Fibroblast of skin of right biceps (primary cell): ENCODE measurements around the gene ART4.

ENCODE experiments used
- DNase-seq: peaks from one replicate; pipeline ENCODE4 v3.0.0-alpha.2; 2013

Gene ART4, protein sequence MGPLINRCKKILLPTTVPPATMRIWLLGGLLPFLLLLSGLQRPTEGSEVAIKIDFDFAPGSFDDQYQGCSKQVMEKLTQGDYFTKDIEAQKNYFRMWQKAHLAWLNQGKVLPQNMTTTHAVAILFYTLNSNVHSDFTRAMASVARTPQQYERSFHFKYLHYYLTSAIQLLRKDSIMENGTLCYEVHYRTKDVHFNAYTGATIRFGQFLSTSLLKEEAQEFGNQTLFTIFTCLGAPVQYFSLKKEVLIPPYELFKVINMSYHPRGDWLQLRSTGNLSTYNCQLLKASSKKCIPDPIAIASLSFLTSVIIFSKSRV

DNA sequence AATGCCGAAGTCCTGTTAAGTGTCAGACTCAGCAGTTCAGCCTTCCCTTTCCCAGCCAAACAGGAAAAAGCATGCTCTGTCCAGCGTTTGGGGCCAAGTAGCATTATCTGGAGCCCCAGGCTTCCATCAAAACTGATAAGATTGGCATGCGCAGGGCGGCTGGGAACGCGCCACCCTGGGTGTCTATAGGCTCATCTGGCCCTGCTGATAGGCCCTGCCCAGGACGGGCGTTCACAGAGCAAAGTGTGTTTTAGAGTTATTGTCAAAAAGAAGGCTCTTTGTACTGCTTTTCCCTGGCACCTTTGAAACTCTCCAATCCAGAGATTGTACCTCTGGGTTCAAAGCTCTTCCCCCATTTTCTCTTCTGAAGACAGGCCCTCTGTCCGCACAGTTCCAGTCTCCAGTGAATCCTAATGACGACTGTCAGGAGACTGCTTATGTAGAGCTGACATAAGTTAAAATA lies at the start of gene ART4:
ART4 (minus strand) TSS at position 102 of the 463 bp plus-strand sequence. CDS start 413 bp downstream, outside the sequence.
- DNase-seq = no peak

DNA sequence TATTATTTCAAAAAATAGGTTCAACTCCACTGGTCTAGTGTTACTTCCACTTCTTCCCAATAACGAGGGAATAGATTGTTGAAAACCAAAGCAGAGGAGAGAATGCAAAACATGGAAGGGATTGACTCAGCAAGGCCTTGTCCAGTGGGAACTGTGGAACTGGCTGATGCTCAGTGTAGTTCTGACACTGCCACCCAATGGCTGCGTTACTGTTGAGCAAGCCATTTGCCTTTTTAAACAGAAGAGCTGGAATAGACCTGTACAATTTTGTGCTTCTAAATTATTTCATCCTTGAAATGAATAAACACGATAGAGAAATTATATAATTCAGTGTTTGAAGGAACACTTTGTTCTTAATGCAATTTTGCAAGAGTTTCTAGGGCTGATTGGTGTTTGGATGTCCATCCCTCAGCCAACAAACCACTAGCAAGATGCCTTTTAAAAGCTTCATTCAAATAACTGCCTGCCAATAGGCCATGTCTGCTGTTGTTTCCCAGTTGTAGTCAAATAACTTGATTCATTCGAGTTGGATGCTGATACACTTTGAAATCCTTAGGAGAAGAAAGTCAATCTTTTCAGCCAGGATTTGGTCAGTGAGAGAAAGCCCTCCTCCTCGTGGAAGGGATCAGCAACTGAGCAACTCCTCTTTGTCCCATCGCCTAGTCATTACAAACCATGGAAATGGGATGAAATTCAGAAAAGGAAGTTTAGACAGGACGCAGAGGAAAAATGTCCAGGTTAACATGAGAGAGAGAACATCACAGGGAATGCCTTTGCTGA lies 49.6 kb upstream of the ART4 start:
- DNase-seq = peak; percentile 11

DNA sequence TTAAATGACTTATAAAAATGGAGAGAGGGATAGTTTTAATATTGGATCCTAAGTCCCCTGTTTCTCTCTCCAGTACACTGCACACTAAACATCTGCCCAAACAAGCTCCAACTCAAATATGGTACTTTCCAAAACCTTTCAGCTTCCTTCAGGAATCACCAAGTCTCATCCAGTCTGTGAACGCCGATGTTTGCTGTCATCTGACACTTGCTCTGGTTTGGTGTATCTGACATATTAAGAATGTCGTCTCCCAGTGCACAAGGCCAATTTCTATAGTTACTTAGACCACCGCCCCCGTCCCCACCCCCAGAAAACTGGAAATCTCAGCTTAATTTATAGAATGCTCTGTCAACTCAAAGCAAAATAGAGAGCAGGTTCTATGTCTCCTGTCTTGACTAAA lies 47.4 kb upstream of the ART4 start:
- DNase-seq = no peak

DNA sequence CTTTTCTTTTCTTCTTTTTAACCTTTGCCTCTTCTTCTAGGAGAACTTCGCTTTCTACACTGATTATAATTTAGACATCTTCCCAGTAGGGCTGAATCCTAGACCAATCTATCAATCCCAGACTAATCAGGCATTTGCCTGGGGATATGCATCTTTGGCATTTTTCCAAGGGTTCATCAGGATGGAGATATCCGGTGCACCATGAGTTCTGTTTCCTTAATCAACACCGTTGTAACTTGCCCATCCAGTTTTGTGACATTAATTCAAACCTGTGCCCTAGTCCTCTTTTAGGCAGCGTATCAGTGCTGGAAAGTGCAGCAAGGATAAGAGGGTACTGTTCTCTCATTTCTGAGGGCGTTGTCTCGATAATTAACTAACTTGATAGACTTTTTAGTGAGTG lies 42.9 kb upstream of the ART4 start:
- no peak for DNase-seq

DNA sequence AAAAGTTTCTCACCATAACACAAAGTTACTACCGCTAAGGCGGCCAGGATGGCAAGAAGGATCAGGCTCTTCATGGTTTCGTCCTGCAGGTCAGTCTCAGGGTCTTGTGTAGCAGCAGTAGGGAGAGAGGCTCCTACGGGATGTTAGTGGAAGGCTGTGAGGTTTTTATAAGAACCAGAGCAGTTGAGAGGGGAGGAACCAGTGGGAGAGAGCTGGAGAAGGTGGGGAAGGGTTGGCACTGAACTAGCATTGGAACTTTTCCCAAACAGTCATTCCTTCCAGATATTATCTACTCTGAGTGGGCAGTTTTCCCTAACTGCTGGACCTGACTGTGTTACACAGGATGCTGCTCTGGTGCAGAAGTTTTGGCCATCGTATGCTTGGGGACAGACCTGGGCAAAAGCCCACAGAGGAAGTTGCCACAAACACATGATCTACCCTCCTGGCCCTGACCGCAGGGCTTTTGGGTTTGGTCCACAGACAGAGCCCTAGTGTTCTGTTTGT lies 42.4 kb upstream of the ART4 start, which contains the start of gene MGP:
MGP (minus strand) TSS at position 137 of the 504 bp plus-strand sequence; CDS start at position 74, 63 bp downstream.
- peak; percentile 46 for DNase-seq

DNA sequence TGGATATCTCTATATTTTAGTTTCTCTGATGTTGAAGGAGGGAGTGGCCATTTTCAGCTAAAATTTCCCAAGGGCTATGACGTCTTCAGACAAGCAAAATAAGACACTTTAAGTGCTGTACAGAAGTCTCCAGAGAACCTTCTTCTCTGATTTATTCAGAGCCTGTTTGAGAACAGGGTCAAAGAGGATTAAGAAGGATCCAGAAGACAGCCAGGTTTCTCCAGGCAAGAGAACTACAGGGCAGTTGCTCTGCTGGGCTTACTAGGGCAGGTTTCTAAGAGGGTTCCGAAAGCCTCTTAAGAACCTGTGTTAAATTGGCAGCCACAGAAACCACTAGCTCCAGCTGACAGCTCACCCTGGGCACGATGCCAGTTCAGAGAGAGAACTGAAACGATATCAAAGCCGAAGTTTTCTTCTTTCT lies 41.1 kb upstream of the ART4 start:
- peak; percentile 74 for DNase-seq

DNA sequence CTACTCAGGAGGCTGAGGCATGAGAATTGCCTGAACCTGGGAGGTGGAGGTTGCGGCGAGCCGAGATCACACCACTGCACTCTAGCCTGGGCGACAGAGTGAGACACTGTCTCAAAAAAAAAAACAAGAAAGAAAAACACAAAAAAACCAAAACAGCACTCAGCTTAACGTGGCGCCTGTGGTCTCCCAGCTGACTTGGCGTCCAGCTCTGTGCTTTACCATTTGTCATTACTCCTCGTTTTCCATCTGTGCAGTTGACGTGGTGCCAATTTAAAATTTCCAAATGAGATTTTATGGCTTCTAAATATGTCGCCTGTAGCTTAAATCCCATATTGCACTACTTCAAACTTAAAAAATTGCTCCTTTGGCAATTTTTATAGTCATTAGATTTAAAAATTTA lies 40.4 kb upstream of the ART4 start:
- peak; percentile 35 for DNase-seq

DNA sequence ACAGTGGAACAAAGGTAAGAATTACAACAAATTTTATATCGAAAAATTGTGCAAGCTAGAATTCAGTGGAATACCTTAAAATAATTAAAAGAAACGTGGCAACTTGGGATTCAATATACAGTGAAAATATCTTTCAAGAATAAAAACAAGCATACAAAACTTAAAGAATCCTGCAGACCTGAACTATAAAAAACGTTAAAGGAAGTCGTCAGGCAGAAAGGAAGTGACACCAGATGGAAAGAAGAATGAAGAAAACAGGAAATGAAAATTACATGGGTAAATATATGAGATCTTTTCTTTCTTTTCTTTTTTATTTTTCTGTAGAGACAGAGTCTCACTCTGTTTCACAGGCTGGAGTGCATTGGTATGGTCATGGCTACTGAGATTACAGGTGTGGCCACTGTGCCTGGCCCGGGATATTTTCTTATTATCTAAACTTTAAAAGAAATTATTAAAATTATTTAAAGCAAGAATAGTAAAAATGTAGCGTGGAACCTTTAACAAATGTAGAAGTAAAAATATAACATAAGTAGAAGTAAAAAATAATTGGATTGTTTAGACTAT lies 37.6 kb upstream of the ART4 start:
- DNase-seq = no peak

DNA sequence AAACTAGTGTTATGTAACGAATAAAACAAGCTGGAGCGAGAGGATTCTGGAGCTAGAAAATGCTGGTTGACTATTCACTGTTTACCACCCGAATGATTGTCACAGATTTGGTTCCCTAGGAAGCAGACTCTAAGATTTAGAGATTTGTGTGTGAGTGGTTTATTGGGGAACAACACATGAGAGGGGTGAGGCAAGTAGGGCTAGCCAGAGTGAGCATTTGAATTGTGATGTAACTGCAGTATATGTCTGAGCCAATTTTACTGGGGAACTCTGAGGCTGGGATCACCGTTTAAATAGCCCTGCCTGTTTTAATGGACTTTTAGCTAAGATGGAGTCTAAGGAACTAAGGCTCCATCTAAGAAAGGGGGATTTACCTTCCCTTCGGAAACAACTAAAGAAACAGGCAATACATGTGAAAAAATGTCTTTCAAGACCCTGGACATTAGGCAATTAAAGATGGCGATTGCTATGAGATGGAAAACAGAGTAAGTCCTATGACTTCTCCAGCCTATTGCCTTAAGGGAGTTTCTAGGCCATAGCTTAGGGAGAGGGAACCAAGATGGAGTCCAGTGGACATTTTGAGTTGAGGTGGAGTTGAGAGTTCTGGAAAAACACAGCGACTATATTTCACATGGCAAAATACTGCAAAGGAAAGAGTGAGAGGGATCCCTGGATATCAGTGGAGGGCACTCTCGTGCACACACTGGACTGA lies 36.1 kb upstream of the ART4 start:
- no peak for DNase-seq

DNA sequence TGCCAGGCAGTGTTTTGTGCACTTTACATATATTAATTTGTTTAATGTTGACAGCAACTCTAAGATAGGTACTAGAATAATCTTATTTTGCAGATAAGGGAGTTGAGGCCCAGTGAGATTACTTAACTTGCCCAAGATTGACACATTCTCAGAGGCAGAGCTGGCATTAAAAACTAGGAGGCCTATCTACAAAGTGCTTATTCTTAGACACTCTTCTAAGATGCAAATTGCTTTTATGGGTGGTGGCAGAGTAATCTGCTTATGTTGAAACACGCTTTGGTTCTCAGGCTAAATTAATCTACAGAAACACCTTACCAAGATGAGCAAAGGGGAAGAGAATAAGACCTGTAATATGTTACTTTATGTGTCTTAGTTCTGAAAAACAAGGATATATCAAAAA lies 35.2 kb upstream of the ART4 start:
- no peak for DNase-seq

DNA sequence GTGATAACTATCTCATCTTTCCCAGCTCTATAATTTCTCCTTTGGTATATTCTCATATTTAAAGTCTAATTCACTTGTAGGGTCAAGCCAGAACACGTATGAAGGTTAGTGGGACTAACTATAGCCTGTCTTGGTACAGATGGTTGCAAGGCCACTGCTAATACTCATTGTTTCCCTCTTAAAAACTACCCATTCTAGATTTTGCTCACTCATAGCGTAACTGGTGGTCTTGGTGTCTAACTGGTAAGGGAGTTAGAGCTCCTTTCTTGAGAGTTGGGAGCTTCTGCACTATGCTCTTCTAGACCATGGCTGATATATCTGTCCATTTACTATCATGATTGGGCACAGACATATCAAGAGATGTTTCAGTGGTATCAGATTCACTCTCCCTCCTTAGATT lies 33.5 kb upstream of the ART4 start:
- DNase-seq = no peak

DNA sequence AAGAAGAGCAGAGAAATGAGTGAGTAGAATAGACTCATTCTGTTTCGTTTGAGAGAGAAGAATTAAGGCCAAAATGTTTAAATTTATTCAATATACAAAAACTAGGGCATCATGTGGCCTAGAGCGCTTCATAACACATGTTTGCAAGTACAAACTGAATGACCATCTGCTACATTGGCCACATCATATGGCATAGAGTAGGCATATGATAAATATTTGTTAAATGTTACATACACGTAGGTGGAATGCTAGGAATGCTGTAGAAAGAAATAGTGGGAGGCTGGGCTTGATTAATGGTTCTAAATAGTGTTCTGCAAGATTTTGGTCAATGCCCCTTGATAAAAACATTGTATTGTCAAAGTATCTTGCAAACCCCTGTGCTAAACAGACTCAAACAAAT lies 31.6 kb upstream of the ART4 start:
- peak; percentile 17 for DNase-seq

DNA sequence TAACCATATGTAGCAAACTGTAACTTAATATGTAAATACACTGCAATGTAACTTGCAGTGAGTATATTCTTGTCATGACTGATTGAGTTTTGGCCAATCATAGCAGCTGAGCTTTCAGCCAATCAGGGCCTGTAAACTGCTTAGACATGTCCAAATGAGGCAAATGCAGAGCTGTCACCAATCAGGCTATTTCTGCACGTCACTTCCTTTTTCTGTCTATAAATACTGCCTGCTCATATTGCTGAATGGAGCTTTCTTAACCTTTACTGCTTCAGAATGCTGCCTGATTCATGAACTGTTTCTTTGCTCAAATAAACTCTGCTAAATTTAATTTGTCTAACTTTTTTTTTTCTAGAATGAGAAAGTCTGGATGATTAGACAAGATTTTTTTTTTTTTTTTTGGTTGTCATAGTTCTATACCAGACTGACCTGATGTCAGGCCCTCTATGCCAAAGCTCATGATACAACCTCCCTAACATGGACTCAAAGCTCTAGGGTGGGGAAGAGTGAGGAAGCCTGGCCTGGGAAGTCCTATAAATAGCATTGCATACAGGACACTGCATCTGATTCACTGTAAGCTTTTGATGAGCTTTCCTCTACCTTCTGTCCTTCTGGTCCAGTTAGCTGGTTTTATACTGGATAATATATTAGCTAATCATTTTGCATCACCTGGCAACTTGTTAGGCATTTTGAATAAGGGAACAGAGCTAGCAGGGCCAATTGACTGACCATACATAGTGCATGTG lies 30.3 kb upstream of the ART4 start:
- DNase-seq = peak; percentile 10

DNA sequence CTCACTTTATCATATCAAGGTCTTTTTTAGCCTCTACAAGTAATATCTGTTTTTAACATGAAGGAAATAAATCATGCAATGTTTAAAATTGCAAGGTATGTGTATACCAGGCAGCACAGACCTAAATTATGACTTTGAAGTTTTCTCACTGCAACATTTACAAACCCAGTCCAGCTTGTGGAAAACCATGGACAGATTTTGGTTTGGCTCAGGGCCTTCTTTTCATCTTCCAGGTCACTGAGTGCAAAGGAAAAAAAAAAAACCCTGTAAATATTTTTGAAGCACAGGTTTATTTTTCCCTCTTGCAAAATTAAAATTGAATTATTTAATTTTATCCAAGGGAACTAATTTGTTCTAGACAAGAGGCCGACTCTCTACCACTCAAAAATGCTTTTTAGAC lies 28.6 kb upstream of the ART4 start:
- DNase-seq = no peak

DNA sequence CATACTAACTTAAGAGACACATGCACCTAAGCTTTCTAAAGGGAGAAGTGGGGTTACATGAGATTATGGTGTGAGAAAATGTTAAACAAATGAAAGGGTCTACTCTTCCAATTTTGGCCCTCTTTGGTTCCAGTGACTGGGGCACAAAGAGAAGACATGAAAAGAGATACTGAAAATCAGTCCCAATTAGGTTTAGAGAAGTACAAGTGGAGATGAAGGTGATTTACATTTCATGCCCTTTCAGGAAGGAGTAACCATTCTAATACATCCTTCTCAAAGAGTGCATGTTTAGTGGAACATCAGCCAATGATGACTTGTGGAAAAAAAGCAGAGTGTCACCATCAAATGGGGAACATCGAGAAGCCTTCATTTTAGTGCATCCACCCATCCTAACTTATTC lies 27.9 kb upstream of the ART4 start:
- no peak for DNase-seq

DNA sequence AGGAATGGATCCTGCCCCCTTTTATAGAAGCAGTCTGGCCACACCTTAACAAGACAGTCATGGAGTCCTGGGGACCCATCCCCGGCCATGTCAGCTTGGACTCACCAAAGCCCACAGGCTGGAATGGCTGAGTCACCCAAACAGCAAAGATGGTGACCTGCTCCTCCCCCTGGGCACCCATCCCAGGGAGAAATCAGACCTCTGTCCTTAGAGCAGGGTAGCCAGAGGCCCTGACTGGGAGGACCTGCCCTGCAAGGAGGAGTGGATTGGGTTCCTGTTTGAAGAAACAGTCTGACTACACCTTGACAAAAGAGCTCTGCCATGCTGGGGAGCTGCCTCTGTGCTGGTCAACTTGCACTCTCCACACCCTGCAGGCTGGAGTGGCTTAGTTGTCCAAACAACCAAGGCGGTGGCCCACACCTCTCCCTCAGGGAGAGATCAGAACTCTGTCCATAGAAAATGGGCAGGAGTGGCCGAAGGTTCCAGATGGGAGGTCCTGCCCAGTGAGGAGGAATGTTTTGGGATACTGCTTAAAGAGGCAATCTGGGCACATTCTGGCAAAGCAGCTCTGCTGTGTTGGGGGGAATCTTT lies 25.7 kb upstream of the ART4 start:
- no peak for DNase-seq

DNA sequence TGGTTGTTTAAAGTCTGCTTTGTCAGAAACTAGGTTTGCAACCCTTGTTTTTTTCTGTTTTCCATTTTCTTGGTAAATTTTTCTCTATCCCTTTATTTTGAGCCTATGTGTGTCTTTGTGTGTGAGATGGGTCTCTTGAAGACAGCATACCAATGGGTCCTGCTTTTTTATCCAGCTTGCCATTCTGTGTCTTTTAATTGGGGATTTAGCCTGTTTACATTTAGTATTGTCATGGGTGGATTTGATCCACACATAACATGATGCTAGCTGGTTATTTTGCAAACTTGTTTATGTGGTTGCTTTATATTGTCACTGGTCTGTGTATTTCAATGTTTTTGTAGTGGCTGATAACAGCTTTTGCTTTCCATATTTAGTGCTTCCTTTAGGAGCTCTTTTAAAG lies 17.2 kb upstream of the ART4 start:
- DNase-seq = no peak

DNA sequence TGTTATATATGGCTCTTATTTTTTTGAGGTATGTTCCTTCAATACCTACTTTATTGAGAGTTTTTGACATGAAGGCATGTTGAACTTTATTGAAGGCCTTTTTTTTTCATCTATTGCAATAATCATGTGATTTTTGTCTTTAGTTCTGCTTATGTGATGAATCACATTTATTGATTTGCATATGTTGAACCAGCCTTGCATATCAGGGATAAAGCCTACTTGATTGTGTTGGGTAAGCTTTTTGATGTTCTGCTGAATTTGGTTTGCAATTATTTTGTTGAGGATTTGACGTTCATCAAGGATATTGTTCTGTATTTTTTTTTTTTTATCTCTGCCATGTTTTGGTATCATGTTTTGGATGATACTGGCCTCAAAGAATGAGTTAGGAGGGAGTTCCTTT lies 15.2 kb upstream of the ART4 start:
- DNase-seq = no peak

DNA sequence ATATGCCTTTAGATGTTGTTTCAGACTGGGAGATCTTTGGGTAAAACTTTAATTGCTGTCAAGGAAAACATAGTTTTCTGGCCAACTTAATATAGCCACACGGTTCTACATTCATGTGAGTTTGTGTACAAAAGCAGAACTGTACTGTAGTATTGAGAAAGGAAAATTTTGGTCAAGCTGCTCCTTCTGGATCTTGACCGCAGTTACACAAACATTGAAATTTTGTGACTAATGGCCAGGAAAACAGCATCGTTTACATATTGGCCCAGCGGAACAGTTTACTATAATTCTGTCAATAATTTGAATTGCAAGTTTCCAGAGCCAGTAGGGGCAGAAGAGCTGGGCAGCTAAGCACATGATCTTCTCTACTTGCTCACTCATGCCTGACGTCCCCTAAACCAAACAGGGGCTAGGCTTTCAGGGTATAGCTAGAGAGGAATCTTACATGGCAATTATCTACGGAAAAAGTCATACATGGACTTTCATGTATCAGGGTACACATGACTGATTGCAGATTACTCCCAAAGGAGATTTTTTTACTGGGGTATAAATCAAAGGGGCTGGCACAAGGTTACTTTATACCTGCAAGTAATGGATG lies 11.4 kb upstream of the ART4 start:
- no peak for DNase-seq

DNA sequence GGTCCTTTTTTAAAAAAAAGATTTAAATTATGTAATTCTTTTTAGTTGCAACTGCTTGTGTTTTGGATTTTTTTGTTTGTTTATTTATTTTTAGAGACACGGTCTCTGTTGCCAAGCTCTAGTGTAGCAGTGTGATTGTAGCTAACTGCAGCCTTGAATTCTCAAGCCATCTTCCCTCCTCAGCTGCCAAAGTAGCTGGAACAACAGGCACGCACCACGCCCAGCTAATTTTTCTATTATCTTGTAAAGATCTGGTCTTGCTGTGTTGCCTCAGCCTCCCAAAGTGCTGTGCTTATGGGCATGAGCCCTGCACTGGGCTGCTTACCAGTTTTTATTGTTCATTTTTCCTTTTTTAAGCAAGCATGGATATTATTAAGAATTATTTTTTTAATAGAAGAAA lies 10.6 kb upstream of the ART4 start:
- no peak for DNase-seq

DNA sequence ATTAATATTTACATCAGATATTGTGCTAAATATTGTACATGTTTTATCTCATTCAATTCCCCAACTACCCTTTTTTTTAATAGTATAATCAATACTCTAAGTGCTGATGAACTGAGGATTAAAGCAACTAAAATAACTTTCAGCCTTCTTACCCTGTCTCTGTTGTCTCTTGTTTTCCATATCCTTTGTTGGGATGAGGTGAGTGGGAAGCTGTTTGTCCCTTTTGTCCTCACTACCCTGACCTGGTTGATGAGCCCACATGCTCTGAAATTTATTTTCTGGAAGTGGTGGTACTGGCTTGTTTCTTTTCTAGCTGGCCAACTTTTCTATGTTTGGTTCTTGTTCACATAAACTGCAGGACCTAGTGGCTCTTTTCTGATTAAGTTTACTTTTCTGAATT lies 9.6 kb upstream of the ART4 start:
- no peak for DNase-seq
